NT2/D1 (cell line): ENCODE results near the gene SART3.
"Not testable (repeated sequence)": the region's sequence is repeated elsewhere in the genome, so short reads cannot be mapped to it uniquely, and the experiment has no call there.

ENCODE experiments used
- DNase-seq: peaks from one replicate; pipeline ENCODE4 v3.0.0-alpha.2; 2011; ENCODE audit warnings: low read depth, low spot score
- H3K27me3 ChIP-seq: 2 replicates; pipeline ENCODE4 v1.6.0; 2011; ENCODE audit warnings: mild to moderate bottlenecking; ENCODE audit not compliant: insufficient read length, insufficient read depth
- H3K36me3 ChIP-seq: 2 replicates; pipeline ENCODE4 v1.6.1; 2011; ENCODE audit warnings: mild to moderate bottlenecking, low read length, mixed read lengths; ENCODE audit not compliant: insufficient read depth, insufficient read length
- H3K4me1 ChIP-seq: 2 replicates; pipeline ENCODE4 v1.5.1; 2011; ENCODE audit not compliant: insufficient read depth, insufficient read length
- H3K4me3 ChIP-seq: 2 replicates; pipeline ENCODE4 v1.5.1; 2011; ENCODE audit warnings: low read depth; ENCODE audit not compliant: insufficient read length
- H3K9ac ChIP-seq: 2 replicates; pipeline ENCODE4 v1.6.0; 2011; ENCODE audit warnings: low read depth; ENCODE audit not compliant: insufficient read length
- H3K9me3 ChIP-seq: 2 replicates; pipeline ENCODE4 v1.5.1; 2011; ENCODE audit warnings: mild to moderate bottlenecking, low read length; ENCODE audit not compliant: insufficient read depth
- SUZ12 ChIP-seq: IDR thresholded peaks from 2 replicates; pipeline ENCODE4 v1.6.1; 2011; ENCODE audit not compliant: insufficient read length, insufficient read depth; ENCODE audit errors: extremely low read depth
- YY1 ChIP-seq: IDR thresholded peaks from 2 replicates; pipeline ENCODE4 v1.6.1; 2011; ENCODE audit not compliant: insufficient read length, insufficient read depth
- ZNF274 ChIP-seq: IDR thresholded peaks from 2 replicates; pipeline ENCODE4 v1.6.1; 2011; ENCODE audit warnings: mild to moderate bottlenecking, low read depth, low read length

SART3 gene

GRCh38 chr12:108502922-108503321 is 58.1 kb downstream of the SART3 start:
- Histone ChIP-seq H3K9ac (no peak overlapping the region), H3K9me3 (peaks cover 24% of the 10 kb centered on the region)
- TF ChIP-seq ZNF274: no peak
- TF ChIP-seq SUZ12: no peak
- TF ChIP-seq YY1: no peak

DNA sequence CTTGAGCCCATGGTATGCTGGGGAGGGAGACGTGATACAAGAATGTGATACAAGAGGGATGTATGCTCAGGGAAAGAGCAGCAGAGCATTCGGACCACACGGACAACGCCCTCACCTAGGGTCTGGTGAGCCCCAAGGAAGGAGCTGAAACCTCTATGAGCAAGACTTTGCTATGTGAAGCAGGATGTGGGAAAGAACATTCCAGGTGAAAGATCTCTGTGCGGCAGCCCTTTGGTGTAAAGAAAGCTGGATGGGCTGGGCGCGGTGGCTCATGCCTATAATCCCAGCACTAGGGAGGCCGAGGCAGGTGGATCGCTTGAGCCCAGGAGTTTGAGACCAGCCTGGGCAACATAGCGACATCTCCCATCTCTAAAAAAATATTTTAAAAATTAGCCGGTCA is 62.8 kb downstream of the SART3 start:
- H3K4me3 ChIP-seq: no peak overlapping the region
- no peak overlapping the region for H3K9ac ChIP-seq
- no peak for DNase-seq
- H3K27me3 ChIP-seq: no peaks in the 10 kb centered on the region
- H3K4me1 ChIP-seq: no peaks in the 10 kb centered on the region
- H3K36me3 ChIP-seq: no peaks in the 10 kb centered on the region
- H3K9me3 ChIP-seq: peaks cover 12% of the 10 kb centered on the region
- no peak for TF ChIP-seq ZNF274

More at GRCh38 chr12:108502922-108503321, 58.1 kb downstream of the SART3 start:
- Histone ChIP-seq H3K27me3 (no peaks in the 10 kb centered on the region), H3K36me3 (no peaks in the 10 kb centered on the region), H3K4me3 (no peak overlapping the region), H3K4me1 (no peaks in the 10 kb centered on the region)
- no peak for DNase-seq

DNA sequence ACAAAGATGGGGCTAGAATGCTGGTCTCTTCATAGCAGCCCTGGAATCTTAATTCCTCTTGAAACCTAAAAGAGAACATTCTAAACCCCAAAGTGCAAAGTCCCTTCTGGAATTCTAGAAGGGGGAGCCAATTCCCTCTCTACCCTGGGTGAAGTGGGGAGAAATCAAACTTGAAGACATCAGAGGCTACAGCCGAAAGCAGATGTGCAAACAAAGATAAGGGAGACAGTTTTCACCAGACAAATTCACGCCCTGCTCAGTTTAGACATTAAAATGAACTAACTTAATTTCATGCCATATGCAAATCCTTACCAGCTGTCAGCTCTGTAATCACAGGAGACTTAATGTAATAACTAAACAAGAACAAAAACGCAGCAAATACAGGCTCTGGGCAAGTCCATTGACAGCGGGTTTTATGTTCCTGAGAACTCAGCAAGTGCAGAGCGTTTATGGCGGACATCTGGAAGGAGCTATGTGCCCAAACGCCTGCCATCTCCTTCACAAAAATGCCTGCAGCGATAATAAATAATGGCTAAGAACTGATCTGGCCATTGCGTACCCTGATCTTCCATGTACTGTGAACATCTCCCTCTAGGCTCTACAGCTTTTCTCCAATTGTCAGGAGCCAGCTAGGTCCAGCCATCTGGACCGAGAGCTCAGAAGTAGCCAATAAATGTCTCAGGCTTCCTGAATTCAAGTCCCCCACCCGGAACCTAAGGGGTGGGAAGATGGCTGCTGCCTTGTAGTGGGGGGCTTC is 65.0 kb downstream of the SART3 start:
- Histone ChIP-seq H3K4me3 (no peak overlapping the region), H3K9me3 (no peaks in the 10 kb centered on the region), H3K4me1 (no peaks in the 10 kb centered on the region), H3K36me3 (no peaks in the 10 kb centered on the region), H3K9ac (no peak overlapping the region), H3K27me3 (no peaks in the 10 kb centered on the region)
- DNase-seq: no peak
- TF ChIP-seq SUZ12 (no peak), YY1 (no peak), ZNF274 (no peak)

- no peak for DNase-seq
Observed at GRCh38 chr12:108495054-108495453, 65.9 kb downstream of the SART3 start.

GRCh38 chr12:108491256-108491655 is 69.7 kb downstream of the SART3 start:
- TF ChIP-seq ZNF274 (no peak), SUZ12 (no peak), YY1 (no peak)
- H3K4me1 ChIP-seq: no peaks in the 10 kb centered on the region
- H3K27me3 ChIP-seq: no peaks in the 10 kb centered on the region
- H3K36me3 ChIP-seq: no peaks in the 10 kb centered on the region
- H3K9ac ChIP-seq: no peak overlapping the region
- DNase-seq: no peak
- no peaks in the 10 kb centered on the region for H3K9me3 ChIP-seq
- H3K4me3 ChIP-seq: no peak overlapping the region

More at GRCh38 chr12:108495054-108495453, 65.9 kb downstream of the SART3 start:
- no peak for TF ChIP-seq YY1
- no peak for TF ChIP-seq SUZ12
- TF ChIP-seq ZNF274: no peak
- H3K36me3 ChIP-seq: no peaks in the 10 kb centered on the region
- no peaks in the 10 kb centered on the region for H3K27me3 ChIP-seq
- no peak overlapping the region for H3K4me3 ChIP-seq
- H3K9ac ChIP-seq: no peak overlapping the region
- H3K9me3 ChIP-seq: no peaks in the 10 kb centered on the region
- no peaks in the 10 kb centered on the region for H3K4me1 ChIP-seq

DNA sequence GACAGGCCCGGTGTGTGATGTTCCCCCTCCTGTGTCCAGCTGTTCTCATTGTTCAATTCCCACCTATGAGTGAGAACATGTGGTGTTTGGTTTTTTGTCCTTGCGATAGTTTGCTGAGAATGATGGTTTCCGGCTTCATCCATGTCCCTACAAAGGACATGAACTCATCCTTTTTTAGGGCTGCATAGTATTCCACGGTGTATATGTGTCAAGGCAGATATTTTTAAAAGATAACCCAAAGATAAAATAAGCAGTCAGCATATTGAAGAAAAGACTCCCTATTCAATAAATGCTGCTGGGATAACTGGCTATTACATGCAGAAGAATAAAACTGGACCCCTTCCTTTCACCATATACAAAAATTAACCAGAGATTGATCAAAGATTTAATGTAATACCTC is 73.9 kb downstream of the SART3 start:
- not testable (repeated sequence) for H3K9me3 ChIP-seq

GRCh38 chr12:108485371-108485770 is 75.6 kb downstream of the SART3 start:
- H3K4me3 ChIP-seq, DNase-seq, H3K9me3 ChIP-seq, H3K4me1 ChIP-seq, H3K36me3 ChIP-seq, H3K27me3 ChIP-seq, H3K9ac ChIP-seq: not testable (repeated sequence)

More for the DNA sequence above, 73.9 kb downstream of the SART3 start:
- not testable (repeated sequence) for H3K36me3 ChIP-seq, H3K27me3 ChIP-seq, H3K4me3 ChIP-seq, H3K4me1 ChIP-seq, H3K9ac ChIP-seq, DNase-seq

DNA sequence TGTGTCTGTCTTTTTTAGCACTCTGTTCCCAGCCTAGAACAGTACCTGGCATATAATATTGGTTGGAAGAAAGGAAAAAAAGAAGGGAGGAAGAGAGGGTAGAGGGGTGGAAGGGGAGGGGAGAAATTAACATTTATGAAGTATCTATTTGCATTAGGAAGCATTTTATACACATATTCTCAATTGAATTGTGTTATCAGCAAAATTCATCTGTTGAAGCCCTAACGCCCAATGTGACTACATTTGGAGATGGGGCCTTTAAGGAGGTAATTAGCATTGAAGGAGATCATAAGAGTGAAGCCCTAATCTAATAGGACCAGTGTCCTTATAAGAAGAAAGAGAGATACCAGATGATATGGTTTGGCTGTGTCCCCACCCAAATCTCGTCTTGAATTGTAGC is 76.1 kb downstream of the SART3 start:
- H3K4me3 ChIP-seq: no peak overlapping the region
- no peak for DNase-seq
- no peaks in the 10 kb centered on the region for H3K4me1 ChIP-seq
- no peaks in the 10 kb centered on the region for H3K9me3 ChIP-seq
- H3K36me3 ChIP-seq: no peaks in the 10 kb centered on the region
- H3K27me3 ChIP-seq: no peaks in the 10 kb centered on the region
- no peak overlapping the region for H3K9ac ChIP-seq
- TF ChIP-seq ZNF274: no peak
- TF ChIP-seq SUZ12: no peak
- no peak for TF ChIP-seq YY1
